Erythroblast (primary cell): Measurements from ENCODE around the gene RAB11FIP4.

Source experiments
- DNase-seq, 2 experiments: peaks; one replicate each; lab custom pipeline; 2025; lab: John Stamatoyannopoulos, UW
- GATA1 ChIP-seq: IDR thresholded peaks from 2 replicates; pipeline ENCODE4 v1.6.1; 2011; ENCODE audit warnings: low read depth, mild to moderate bottlenecking, control low read depth, low read length, moderate library complexity
- POLR2A ChIP-seq: IDR thresholded peaks from 2 replicates; pipeline ENCODE4 v1.6.1; 2011; ENCODE audit warnings: mild to moderate bottlenecking, low read length

The RAB11FIP4 gene

GRCh38 chr17:31513731-31514427, 122.4 kb downstream of the RAB11FIP4 start:
- TF ChIP-seq GATA1 (no peak), POLR2A (no peak)
- no peak for DNase-seq

GRCh38 chr17:31515267-31515666, 123.8 kb downstream of the RAB11FIP4 start:
- TF ChIP-seq POLR2A (no peak), GATA1 (no peak)
- no peak for DNase-seq

GRCh38 chr17:31517524-31517923, 126.0 kb downstream of the RAB11FIP4 start:
- TF ChIP-seq GATA1: no peak
- DNase-seq: no peak

GRCh38 chr17:31518478-31518877, 127.0 kb downstream of the RAB11FIP4 start:
- no peak for DNase-seq
- TF ChIP-seq GATA1 (no peak), POLR2A (no peak)

- no peak for DNase-seq
- TF ChIP-seq GATA1 (no peak), POLR2A (no peak)
Measured at GRCh38 chr17:31521632-31522283, 130.3 kb downstream of the RAB11FIP4 start.

GRCh38 chr17:31522284-31522931, 130.9 kb downstream of the RAB11FIP4 start:
- no peak for TF ChIP-seq POLR2A
- no peak for TF ChIP-seq GATA1
- DNase-seq: no peak

DNA sequence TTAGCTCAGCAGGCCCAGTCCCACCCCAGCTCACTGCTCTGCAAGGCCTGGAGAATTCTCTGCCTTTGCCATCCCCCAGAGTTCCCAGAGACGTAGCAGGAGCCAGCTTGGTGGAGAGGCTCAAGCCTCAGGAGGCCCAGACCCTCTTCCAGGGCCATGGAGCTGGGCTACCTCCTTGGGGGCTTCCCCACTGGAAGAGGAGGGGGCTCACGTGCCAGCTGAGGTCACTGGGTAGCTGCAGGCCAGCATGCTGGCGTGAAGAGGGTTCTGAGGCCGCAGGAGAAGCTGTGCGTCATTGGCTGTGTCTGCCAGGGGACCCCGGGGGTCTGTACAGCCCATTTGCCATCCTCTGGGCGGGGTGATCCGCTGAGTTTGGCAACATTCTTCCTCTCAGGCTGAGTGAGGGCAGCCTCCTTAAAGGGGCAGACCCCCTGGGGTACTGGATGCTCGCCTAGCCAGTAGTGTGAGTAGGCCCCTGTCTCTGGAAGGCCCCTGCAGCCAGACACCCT, 131.6 kb downstream of the RAB11FIP4 start:
- TF ChIP-seq GATA1 (no peak), POLR2A (no peak)
- no peak for DNase-seq

- no peak for TF ChIP-seq GATA1
- no peak for TF ChIP-seq POLR2A
- DNase-seq: no peak
Measured at GRCh38 chr17:31523862-31524730, 132.6 kb downstream of the RAB11FIP4 start.

- peak; percentile 64 to 85 for DNase-seq
- TF ChIP-seq POLR2A: no peak
Measured at GRCh38 chr17:31524926-31525800, 133.7 kb downstream of the RAB11FIP4 start.

GRCh38 chr17:31525801-31526549, 134.5 kb downstream of the RAB11FIP4 start:
- no peak for TF ChIP-seq GATA1
- TF ChIP-seq POLR2A: no peak
- no peak for DNase-seq

- TF ChIP-seq POLR2A: no peak
- no peak for TF ChIP-seq GATA1
- DNase-seq: no peak
Measured at GRCh38 chr17:31527606-31528005, 136.1 kb downstream of the RAB11FIP4 start.
